HG03520 (cell line): ENCODE results near the gene FBLN7.

Source experiments
- ATAC-seq: cut with Tn5 transposase; IDR thresholded peaks from one replicate; pipeline ENCODE4 v1.9.1; 2021; ENCODE audit warnings: mild to moderate bottlenecking, moderate library complexity; ENCODE audit not compliant: unreplicated experiment

Gene FBLN7

DNA sequence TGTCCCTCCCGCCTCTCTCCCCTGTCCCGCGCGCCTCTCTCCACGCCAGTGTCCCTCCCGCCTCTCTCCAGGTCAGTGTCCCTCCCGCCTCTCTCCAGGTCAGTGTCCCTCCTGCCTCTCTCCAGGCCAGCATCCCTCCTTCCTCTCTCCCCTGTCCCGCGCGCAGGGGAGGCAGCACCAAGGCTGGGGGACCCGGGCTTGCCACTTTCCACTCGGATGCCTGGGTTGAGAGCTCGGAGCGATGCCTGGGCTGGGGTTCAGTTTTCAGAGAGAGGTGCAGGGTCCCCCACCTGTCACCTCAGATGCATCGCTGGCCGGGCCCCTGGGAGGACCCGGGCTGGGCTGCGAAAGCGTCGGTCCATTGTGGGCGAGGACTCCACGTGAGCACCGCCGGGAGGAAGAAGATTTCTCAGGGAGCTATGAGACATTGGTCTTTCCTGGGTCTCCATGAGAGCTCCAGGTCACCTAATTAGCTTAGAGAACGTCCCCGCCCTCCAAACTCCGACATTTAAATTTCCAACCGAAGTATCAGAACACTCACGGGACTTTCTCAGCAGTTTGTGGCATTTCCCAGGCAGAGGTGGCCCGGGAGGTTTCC is 2.1 kb downstream of the FBLN7 start:
- ATAC-seq = no peak

DNA sequence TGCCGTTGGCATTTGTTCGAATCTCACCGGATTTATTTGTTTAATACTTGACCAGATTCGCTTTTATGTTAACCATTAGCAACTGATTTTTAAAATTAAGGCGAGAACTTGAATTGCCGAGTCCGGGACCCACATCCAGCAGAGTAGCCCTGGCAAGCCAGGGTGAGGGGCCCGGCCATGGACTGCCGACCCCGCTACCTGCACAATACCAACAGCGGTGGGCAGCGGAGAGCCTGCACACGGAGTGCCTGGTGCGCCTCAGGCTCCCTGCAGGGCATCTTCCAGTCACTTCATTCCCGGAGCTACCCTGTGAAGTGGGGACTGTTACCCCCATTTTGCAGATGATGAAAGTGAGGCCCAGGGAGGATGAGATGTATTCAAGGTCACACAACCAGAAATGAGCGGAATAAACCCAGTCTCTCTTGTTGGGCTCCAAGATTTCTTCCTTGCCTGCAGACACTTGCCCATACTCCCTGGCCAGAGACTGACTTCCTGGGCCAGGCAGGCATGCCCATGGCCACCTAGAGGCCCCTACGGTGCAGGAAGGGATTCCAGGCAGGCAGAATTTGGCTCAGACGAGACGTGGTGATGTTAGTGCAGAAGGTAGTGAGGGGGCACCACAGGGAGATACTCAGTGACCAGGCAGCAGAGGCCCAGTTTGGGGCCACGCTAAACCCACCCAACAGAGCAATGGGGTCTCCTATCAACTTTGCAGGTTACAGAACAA is 2.9 kb downstream of the FBLN7 start:
- ATAC-seq = no peak

DNA sequence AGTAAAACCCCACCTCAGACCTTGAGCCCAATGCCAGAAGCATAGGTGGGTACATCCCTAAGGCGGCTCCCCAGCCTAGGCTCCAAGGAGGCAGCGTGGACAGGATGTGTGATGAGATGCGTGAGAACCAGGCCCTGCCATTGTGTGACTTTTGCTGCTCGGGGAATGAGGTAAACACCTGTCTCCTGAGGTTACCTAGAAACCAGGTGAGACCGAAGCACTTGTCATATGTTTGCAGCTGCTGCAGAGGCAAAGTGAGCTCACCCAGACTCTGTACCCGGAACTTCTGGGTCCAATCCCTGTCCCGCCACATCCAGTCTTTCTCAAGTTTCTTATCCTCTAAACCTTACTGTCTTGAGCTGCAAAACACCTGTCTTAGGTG is 3.4 kb downstream of the FBLN7 start:
- no peak for ATAC-seq

DNA sequence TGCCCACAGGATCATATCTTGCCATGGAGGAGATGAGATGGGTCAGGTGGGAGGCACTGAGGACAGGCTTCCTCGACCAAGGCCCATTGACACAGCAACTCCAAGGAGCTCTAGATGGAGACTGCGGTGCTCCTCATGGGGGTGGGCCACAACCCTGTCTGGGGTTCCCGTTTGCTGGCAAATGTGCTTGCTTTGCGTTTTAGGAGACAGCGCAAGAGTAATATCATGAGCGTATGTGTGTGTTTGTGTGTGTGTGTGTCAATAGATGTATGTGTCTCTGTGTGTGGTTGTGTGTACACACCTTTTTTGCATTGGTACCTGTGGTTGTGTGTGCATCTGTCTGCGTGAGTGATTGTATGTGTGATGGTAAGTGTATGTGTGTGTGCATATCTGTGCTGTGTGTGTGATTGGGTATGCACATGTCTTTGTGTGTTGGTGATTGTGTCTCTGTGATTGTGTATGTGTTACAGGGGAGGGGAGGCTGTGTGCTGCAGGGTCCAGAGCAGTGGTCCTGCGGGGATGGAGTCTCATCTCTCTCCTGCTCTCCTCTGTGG is 4.4 kb downstream of the FBLN7 start:
- ATAC-seq = no peak

DNA sequence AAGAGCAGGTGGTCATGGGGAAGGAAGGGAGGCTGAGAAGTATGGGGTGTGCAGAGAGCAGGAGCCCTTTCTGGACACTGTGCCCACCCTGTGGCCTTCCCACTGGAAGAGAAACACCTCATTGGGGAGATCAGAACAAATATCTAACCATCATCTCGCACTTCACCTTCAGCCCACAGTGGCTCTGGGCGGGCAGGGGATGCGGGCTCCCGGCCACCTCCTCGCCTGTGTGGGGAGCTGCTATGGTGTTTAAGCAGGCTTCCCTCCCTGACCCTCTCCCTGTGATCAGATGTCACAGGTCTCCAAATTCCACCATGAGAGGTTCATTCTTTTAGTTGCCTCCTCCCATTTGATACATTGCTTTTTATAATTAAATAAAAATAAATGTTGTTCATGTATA is 5.0 kb downstream of the FBLN7 start:
- no peak for ATAC-seq

DNA sequence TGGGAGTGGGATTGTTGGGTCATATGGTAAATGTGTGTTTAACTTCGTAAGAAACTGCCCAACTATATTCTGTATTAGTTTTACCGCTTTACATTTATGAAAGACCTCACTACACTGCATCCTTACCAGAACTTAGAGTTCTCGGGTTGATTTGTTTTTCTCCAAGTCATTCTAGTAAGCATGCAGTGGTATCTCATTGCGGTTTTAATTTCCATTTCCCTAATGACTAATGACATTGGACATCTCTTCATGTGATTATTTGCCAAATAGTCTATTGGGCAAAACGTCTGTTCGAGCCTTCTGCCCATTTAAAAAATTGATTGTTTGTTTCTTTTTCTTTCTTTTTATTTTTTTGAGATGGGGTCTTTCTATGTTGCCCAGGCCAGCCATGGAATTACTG is 6.8 kb downstream of the FBLN7 start:
- no peak for ATAC-seq

DNA sequence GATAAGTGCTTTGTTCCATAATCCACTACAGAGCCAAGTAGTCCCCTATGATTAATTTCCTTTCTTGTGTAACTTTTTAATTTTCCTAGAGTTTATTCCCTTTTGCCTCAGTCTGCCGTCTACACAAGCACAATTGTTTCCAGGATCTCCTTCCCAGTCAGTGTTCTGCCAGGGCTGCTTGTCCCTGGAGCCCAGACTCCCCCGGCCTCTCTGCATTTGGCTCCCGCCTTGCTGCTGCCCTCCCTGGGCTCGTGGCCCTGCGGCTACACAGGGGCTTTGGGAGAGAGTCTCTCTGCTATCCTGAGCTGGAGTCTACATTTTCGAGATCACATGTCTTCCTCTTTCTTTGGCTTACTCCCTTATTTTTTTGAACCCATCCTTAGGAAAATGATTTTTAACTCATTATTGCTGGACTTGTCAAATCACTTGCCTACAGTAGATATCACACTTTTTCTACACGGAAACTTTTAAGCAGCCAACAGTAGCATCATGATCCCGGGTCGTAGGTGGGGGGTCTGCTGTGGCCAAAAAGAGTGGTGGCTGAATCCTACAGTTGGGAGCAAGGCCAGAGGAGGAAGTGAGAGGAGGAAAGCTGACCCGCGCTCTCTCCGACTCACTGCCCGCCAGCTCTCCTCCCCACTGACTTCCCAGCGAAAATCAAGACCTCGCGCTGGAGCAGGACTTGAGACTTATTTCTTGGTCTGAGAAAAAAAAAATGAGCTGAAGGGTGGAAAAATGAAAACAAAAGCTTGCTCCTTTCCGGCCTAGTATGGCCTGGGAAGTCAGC is 9.4 kb downstream of the FBLN7 start:
- no peak for ATAC-seq

DNA sequence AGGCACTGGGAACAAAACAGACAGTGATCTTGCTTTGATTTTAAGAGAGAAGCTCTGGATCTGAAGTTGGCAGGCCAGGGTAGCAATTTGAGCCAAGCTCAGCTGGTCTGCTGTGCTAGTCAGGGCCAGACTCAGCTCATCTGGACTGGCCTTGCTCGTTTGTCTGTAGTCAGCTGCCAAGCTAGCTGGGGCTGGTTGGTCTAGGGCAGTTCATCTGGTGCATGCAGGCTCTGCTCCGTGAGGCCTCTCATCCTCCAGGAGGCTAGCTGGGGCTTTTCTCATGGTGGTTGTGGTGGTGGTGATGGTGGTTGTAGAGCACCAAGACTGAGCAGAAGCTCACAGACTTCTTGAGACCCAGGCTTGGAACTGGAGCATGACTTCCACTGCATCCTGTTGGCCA is 10.3 kb downstream of the FBLN7 start:
- no peak for ATAC-seq

DNA sequence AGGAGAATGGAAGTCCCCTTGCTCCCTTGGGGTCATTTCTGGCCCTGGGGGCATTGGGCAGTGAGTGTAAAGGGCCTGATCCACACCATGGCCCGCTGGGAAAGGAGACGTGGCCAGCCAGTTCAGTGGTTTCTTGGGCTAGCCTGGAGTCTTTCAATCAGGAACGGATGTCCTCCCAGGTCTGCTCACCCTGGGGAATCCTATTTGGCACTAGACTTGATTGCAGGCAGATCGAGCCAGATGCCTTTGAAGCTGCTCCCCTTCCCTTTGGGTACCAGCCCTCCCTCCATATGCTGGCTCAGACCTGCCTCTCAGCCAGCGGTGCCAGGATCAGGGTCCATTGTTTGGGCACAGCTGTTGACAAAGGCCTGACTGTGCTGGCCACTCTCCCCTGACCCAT is 11.0 kb downstream of the FBLN7 start:
- no peak for ATAC-seq

DNA sequence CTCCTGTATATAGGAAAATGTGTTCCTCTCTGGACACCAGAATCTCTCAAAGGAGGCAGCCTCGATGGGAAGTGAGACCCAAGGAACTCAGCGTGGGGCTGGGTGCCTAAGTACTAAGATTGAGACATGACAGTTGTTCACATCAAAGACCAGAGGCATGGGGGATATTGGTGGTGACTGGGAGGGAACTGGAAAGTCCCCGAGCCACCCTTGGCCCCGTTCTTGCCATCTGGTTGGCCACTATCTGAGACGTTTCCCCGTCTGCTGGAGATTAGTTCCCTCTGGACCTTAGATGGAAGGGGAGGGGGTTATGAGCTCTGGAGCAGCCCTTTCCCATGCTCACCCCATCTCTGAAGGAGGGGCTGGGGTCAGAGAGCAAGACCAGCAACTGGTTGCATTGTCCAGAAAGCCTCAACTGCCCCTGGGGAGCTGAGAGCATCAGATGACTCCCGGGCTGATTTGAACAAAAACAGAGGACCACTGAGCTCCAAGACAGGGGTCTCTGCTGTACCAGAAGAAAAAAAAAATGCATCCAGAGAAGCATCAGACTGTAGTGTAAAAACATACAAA is 11.8 kb downstream of the FBLN7 start:
- no peak for ATAC-seq

DNA sequence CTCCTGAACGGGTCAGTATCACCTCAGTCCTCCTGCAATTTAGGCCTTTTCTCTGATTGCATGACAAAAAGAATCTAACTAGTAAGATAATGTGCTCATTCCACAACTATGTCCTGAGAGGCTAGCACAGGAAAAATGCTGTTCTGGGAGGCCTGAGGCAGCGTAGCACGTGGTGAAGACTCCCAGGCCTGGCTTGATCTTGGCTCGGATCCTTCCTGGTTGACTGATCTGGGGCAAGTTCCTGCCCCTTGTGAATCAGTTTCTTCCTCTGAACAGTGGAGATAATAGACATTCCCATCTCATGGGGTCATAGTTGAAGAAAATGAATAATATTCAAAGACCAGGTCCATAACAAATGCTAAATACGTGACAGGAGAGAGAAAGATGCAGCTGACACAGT is 12.3 kb downstream of the FBLN7 start:
- ATAC-seq = no peak

DNA sequence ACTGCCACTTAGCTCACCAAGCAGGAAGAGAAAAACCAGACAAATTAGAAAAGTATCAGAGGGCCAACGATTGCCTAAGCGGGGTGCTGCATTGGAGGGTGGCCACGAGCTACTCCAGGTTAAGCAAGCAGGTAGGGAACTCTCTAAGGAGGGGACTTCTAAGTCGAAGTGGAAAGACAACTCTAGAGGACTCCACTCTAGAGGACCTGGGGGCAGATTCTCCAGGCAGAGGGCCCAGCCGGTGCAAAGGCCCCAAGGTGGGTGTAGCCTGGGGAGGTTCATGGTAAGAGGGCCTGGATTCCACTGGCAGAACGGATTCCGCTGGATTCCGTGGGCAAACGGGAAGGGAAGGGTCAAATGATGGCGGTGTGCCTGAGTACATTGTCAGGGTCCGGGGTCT is 12.7 kb downstream of the FBLN7 start:
- ATAC-seq = no peak

DNA sequence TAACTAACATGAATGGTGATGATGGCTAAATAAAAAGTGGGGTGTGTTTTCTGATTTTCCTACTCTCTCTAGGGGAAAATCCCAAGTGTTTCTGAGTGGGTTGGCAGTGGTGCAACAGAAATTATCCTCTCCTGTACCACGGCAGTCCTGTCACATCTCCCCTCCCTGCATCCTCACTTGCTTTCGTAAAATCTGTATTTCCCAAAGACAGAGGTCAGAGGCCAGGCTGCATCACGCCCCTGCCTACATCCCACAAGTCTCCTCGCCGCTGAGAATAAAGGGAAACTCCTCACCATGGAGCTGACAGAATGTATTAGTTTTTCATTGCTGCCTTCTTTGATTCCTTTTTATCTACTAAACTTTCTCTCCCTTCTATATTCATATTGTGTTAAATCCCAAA is 13.1 kb downstream of the FBLN7 start:
- no peak for ATAC-seq

DNA sequence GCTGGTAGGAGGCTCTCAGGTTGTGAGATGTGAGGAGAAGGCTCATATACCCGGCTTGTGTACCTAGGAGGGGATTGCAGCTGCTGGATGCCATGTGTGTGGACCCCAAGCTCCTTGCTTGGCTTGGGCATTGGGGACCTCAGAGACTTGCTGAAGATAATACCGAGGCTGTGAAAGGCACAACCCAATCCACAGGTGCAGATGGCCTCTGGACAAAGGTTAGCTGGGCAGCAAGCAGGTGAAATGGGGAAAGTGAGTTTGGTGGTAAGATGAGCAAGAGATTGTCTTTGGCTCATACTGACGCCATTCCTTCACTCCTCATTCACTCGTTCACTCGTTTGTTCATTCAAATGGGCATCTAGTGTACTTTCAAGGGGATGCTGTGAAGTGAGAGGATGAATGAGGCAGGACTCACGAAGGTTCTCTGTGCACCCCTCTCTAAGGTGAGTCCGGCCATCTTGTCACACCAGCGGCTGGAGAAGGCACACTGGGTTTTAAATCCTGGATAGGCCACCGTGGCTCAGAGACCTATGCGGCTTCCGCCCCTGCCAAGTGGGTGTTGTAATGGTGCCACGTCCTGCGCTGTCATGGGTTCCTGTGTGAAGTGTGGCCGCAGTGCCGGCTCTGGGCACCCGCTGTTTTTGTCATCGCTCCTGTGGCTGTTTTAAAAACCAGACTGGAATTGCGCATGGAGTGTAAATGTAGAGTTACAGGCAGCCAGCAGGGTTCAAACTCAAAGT is 13.7 kb downstream of the FBLN7 start:
- ATAC-seq = no peak

DNA sequence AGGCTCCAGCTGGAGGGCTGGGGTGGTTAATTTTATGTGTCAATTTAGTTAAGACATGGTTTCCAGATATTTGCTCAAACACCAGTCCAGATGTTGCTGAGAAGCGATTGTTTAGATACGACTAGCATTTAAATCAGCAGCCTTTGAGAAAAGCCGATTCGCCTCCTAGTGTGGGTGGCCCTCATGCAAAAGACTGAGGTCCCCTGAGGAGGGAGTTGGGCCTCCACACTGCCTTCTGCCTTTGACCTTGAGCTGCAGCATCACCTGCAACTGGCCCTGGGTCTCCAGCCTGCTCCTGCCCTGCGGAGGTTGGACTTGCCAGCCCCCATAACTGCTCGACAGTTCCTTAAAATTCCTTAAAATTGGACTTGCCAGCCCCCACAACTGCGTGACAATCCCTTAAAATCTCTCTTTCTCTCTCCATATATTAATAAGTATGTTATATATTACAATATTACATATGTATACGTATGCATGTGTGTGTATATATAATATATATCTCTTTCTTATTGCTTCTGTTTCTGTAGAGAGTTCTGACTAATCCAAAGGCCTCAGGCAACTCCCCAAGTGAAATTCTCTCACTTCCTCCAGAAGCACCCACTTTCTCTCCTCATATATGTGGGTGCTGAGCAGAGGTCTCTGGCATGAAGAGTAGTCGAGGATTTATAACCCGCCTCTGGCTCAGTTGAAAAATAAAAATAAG is 14.4 kb downstream of the FBLN7 start:
- no peak for ATAC-seq

DNA sequence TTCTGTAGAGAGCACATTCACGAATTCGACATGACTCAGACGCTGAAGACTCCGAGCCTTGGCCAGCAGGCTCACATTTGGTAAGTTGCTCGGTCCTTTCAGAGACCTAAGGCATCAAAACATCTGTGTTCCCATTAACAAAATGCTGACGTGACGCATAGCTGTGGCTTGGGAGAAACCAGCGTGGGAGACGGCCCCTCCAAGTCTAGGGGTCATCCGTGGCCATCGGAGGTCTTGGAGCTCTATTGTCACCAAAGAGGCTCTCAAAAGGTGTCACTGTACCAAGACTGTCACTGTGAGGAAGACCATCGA is 14.9 kb downstream of the FBLN7 start:
- no peak for ATAC-seq

DNA sequence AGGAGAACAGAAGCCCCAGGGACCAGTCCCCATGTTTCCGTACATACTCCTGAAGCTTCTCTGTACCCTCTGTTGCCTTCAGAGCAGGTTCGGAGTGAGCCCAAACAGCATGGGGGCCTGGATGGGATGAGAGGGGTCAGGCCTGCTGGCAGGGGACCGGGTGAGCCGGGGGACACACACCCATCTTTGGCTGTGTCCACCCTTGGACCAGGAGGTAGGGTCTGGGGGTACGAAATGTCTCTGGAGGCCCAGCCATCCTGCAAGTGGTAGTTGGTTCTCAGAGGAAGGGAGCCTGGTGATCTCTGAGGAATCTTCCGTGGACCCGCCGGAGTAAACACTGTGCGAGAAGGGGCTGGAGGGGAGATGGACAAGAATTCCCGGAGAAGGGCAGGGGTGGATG is 15.3 kb downstream of the FBLN7 start:
- no peak for ATAC-seq

DNA sequence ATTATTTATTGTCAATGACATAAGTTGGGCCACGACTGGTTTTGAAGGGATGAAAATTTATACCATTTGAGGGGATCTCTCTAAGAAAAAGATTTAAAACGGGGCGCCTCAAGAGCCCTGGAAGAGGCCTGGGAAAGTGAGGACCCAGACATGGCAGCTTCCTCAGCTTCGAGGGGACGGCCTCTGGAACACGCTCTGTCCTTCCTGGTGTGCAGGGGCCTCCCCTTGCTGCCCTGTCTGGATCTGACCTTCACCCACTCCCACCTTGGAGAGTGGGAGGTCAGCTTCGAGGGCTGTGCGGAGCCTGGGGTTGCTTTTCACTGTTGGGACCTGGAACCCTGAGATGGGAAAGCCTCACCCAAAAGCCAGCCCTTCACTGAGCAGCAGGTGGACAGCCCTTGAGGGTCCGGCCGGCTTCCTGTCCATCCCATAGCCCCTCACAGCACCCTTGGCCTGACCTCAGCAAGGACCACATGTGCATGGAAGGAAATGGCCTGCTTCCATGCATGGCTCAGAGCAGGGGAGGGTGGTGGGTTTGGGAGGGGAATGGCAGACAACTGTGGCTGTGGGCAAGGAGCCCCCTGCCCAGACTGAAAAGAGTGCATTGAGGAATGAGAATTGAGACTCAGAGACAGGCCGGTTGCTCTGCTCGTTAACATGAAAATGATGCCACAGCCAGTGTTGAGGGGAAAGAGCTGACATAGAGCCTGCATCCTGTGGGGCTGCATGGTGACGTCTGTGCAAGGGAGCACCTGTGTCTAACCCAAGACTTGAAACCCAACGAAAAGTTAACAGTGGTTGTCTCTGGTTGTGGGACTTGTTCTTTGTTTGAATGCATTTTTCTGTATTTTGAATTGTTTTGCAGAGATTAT is 16.3 kb downstream of the FBLN7 start:
- ATAC-seq = no peak

DNA sequence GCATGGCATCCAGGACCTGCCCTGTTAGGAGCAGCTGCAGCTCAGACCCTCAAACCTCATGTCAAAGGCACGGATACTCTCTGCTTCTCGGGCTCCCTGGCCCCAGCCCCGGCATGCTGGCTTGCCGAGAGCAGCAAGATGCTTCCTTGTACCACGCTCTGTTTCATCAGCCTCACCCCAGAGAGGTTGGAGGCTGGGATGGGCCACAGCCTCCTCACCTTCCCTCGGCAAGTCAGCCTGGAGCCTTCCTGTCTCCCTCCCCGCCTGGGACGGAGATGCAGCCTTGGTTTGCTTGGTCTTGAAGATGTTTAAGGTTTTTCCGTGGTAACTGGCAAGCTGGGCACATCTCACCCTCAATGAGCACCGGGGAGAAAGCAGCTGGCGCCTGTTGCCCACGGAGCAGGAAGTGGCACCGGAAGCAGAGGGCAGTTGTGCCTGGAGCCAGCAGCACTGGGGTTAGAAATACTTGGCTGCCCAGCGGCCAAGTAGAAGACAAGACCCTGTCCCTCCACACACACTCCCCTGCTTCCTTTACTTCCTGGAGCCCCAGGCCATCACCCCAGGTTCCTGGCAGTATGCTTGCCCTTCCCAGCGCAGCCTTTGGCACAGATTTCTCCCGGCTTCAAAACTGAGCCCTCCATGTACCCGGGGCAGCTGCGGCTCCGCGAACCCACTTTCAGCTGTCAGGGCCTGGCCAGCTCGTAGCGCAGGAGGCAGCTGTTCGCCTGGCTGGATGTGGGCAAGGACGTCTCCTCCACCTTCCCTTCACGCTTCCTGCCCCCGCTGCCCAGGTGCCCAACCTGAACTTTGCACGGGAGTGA is 17.4 kb downstream of the FBLN7 start:
- ATAC-seq = no peak
